GM18909 (cell line): Measurements from ENCODE around the gene SRRM3.
"Not testable (repeated sequence)": the region's sequence is repeated elsewhere in the genome, so short reads cannot be mapped to it uniquely, and the experiment has no call there.

Source experiments
- ATAC-seq: cut with Tn5 transposase; IDR thresholded peaks from one replicate; pipeline ENCODE4 v1.9.1; 2021; ENCODE audit warnings: mild to moderate bottlenecking; ENCODE audit not compliant: unreplicated experiment, poor library complexity

Gene SRRM3

GRCh38 chr7:76185187-76185896 lies 16.4 kb upstream of the SRRM3 start:
- ATAC-seq, result no peak

DNA sequence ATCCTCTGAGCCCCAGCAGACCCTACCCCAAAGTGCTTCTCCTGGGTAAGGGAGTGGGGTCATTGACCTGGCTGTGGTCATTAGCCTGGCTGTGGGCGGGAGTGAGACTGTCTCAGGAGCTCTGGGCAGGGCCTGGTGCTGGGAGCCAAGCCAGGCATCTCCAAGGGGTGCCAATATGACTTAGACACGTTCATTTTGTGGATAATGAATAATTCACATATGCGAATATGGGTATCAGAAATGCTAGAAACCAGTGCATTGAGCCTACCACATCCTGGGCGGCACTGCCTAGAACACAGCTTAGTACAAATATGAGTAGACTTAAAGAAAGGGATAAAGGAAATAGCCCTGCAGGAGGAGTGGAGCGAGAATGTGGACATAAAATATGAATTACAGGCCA lies 14.4 kb upstream of the SRRM3 start:
- ATAC-seq, result no peak

- ATAC-seq, result no peak
These were observed 12.4 kb upstream of the SRRM3 start for GRCh38 chr7:76189276-76189675.

GRCh38 chr7:76191783-76192240 lies 9.9 kb upstream of the SRRM3 start:
- ATAC-seq, result no peak

- ATAC-seq, result no peak
These were observed 8.2 kb upstream of the SRRM3 start for GRCh38 chr7:76193466-76193865.

- ATAC-seq, result no peak
These were observed 7.8 kb upstream of the SRRM3 start for GRCh38 chr7:76193883-76194282.

- no peak for ATAC-seq
These were observed 4.9 kb upstream of the SRRM3 start for GRCh38 chr7:76196786-76197185.

- no peak for ATAC-seq
These were observed 3.5 kb upstream of the SRRM3 start for GRCh38 chr7:76198202-76198601.

- no peak for ATAC-seq
These were observed 952 bp downstream of the SRRM3 start for GRCh38 chr7:76202666-76203030.

DNA sequence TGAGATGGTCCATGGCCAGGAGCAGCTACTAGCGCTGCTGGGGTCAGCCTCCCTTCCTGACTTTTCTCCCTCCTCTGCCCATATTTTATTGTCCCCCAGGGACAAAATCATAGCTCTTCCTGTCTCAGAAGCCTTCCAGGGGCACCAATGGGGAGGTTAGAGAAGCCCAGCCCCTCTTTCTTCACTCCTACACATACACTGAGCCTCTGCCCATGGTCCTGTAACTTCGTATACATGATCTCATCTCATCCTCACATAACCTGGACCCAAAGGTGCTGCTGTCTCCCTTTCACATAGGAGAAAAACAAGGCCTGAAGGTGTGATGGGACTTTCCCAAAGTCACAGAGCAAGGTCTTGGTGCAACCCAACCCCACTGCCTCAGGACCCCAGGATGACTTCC lies 2.5 kb downstream of the SRRM3 start:
- no peak for ATAC-seq

- ATAC-seq, result no peak
These were observed 4.9 kb downstream of the SRRM3 start for GRCh38 chr7:76206633-76207032.

GRCh38 chr7:76209310-76209709 lies 7.6 kb downstream of the SRRM3 start:
- ATAC-seq, result no peak

DNA sequence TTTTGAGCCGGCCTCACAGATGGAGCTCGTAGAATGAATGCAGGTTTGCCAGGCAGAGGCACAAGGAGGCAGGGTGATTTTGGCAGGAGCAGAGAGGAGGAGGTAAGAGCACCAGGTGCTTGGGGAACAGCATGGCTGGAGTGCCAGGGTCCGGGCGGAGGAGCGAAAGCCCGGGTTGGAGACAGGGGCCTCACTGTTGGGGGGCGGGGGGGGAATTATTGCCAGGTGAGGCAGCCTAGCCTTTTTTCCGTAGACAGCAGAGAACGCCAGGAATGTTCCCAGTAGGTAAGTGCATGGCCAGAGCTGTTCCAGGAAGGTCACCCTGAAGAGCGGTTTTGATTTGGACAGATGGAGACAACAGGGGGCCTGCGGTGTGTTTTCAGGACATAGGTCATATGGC lies 9.5 kb downstream of the SRRM3 start:
- no peak for ATAC-seq

- not testable (repeated sequence) for ATAC-seq
These were observed 13.7 kb downstream of the SRRM3 start for GRCh38 chr7:76215349-76215748.

- no peak for ATAC-seq
These were observed 14.8 kb downstream of the SRRM3 start for GRCh38 chr7:76216381-76217082.

DNA sequence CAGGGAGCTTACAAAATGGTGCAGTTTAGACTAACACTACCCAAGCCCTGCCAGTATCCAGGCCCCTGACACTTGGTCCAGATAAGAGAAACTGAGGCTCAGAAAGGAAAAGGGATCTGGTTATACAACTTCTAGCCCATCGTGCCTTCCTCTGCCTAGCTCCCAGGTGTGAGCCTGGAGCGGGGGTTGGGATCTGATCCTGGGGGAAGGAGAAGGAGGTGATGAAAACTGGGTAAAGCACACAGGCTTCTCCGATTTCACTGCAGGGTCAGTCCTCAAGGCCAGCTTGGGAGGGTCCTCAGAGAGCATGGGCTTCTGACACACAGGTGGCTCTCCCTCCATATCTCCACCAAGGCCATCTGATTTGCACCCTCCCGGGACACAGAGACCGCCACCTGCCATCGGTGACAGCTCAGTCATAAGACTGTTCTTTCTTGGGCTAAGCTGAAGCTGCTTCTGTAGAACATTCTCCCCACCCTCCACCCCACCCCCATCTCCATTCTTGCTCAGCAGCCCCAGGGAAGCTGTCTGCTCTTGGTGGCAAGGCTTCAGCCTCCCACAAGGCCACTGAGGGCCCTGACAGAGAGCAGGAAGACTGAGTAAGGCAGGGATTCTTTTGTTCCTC lies 16.4 kb downstream of the SRRM3 start:
- ATAC-seq, result no peak

GRCh38 chr7:76220185-76221057 lies 18.7 kb downstream of the SRRM3 start:
- ATAC-seq, result no peak

GRCh38 chr7:76222333-76222732 lies 20.6 kb downstream of the SRRM3 start:
- ATAC-seq, result no peak

GRCh38 chr7:76222839-76223238 lies 21.1 kb downstream of the SRRM3 start:
- no peak for ATAC-seq

DNA sequence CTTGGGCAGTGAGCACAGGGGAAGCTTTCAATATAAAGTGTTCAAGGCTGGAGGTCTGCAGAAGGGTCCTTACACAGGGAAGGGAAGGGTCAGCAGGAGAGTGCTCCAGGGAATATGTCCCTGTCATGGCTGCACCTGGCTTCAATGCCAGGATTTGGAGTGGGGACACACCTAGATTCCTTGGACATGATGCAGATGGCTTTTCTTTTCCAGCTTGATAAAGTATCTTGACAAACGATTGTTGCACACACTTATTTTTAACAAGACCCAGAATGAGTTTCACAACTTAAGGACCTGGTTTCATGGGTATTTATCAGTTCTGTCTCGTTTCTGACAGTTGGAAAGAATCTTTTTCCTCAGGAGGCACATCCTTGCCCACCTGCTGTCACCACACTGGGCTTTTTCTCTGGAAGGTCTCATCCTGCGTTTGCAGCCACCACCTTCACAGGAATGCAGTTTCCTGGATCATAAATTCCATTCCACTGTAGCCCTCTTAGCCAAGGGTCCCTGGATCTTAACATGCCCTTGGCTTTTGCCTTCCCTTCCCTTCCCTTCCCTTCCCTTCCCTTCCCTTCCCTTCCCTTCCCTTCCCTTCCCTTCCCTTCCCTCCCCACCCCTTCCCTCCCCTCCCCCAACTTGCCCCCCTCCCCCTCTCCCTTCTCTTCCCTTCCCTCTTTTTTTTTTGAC lies 21.7 kb downstream of the SRRM3 start:
- no peak for ATAC-seq
